AG09319 (cell line): ENCODE measurements around the gene DEK.

ENCODE experiments used
- DNase-seq: peaks from one replicate; pipeline ENCODE4 v3.0.0-alpha.2; 2010; ENCODE audit warnings: low read depth; ENCODE audit errors: extremely low read depth
- CTCF ChIP-seq: IDR thresholded peaks from 2 replicates; pipeline ENCODE4 v1.5.1; 2011; ENCODE audit warnings: low read depth, mild to moderate bottlenecking, inconsistent platforms, low read length, moderate library complexity

Gene DEK

DNA sequence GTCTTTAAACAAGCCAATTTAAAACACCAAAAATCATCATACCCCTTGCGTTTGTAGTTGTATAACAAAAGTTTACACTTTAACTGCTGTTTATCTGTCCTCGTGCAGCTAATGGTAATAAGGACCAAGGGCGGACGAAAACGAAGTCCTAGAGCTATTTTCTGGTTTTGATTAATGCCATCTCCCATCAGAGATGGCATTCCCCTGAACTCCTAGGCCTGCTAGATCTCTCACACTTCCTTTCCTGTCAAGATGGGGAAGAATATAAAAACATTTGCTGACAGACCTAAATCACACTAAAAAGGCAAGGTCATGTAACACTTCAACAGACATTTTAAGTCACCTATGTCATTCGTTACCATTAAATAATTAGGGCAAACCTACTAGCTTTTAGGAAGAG lies 9.5 kb downstream of the DEK start:
- TF ChIP-seq CTCF = no peak
- DNase-seq = no peak

- no peak for TF ChIP-seq CTCF
- no peak for DNase-seq
Observed at GRCh38 chr6:18253635-18254034, 10.7 kb downstream of the DEK start.

GRCh38 chr6:18249271-18249670 lies 15.1 kb downstream of the DEK start:
- no peak for TF ChIP-seq CTCF
- no peak for DNase-seq

GRCh38 chr6:18248698-18249097 lies 15.6 kb downstream of the DEK start:
- no peak for DNase-seq

DNA sequence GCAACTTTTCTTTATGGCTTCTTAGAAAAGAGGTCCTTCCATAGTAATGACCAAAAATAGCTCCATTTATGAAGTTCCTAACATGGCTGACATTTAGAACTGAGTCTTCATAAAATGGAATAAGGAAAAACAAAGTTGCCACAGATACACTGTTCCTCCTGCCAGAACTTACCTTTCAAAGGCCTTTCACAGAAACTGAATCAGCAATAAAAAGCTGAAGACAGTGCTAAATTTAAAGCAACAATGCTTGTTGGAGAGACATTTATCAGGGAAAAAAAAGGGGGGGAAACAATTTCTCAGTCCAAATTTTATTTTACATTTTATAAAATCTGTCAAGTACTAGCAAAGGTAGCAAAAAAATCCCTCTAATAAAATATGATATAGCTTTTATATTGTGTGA lies 17.3 kb downstream of the DEK start:
- DNase-seq = no peak
- TF ChIP-seq CTCF = no peak

More at GRCh38 chr6:18248698-18249097, 15.6 kb downstream of the DEK start:
- TF ChIP-seq CTCF = no peak

- no peak for DNase-seq
- no peak for TF ChIP-seq CTCF
Observed at GRCh38 chr6:18246205-18246604, 18.1 kb downstream of the DEK start.

DNA sequence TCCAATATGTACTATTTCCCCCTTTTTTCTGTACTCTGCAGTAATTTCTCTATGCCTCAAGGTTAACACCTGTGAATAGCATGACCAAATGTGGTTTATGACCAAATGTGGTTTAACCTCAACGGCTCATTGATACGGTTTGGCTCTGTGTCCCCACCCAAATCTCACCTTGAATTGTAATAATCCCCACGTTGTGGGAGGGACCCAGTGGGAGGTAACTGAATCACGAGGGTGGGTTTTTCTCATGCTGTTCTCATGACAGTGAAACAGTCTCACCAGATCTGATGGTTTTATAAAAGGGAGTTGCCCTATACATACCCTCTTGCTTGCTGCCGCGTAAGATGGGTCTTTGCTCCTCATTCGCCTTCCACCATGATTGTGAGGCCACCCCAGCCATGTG lies 18.7 kb downstream of the DEK start:
- TF ChIP-seq CTCF = no peak
- no peak for DNase-seq
